ENCODE measurements around the gene PIH1D2.

PIH1D2 gene

DNA sequence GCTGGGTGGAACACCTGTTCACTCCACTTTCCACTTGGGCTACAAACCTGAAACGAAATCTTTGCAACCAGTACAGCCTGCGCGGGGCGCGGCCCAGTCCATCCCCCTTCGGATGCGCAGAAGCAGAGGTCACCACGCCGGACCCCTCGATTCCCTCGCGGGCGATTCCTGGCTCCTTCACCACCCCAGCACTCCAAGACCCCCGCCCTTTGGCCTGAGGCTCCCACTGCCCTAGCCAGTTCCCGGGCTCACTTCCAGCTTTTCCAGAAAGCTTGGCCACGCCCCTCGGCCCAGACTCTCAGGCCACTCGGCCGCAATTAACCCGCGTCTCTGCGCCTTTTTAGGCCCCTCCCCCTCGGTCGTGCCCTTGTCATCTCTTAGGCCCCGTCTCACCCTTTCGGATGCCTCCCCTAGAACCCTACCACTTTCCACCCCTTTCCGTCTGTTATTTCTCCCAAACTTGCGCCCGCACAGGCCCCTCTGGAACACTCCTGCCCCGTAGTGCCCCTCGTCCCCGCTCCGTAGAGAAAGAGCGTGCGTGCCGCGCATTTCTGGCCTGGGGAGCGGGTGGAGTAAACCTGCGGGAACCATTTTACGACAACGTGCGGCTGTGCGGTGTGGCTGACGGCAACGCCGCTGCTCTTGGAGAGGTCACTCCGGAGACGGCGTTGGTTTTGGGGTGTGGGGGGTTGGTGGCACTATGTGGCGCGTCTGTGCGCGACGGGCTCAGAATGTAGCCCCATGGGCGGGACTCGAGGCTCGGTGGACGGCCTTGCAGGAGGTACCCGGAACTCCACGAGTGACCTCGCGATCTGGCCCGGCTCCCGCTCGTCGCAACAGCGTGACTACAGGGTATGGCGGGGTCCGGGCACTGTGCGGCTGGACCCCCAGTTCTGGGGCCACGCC, 48.8 kb downstream of the PIH1D2 start, which contains the start of gene DLAT:
Gene DLAT (plus strand): TSS at position 636 of the 906 bp plus-strand sequence. CDS start 65 bp downstream, at position 701.
- peak; percentile 66 for DNase-seq (ENCODE audit: insufficient read length)
- peak; percentile 100 for FAIRE-seq
- TF ChIP-seq POLR2AphosphoS5 (IDR thresholded peaks at IDR 0.05; ENCODE audit: low read depth, low read length) (peak; percentile 65; the same call in 1 of the 2 replicates), POLR2A (IDR thresholded peaks at IDR 0.05; ENCODE audit: low read depth, low read length) (peak; percentile 75), TAF1 (IDR thresholded peaks at IDR 0.05; ENCODE audit: borderline replicate concordance, low read depth, low read length) (peak; percentile 83; the same call in 1 of the 2 replicates)

DNA sequence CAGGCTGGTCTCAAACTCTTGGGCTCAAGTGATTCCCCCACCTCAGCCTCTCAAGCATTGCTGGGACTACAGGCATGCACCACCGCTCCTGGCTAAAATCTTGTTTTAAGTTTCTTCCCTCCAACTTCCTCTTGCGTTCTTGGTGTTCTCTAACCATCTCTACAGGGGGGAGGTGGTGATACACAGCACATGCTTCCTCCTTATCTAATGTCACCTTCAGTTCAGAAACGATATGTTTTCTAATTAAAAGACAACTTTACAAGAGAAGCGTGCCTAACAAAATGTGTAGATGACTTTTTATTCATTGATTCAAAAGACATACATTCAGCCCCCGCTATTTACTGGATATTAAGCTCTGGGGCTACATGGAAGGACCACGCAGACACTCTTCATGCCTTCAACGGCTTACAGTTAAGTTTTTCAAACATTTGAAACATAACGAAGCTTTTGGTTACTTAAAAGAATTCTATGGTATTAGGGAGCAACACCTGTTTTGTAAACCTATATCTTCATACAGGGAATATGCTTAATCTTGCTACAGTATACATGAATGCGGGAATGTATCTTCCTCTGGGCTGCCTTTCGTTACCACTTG, 49.5 kb downstream of the PIH1D2 start:
- DNase-seq (ENCODE audit: insufficient read length) (peak; percentile 11), FAIRE-seq (no peak)
- TF ChIP-seq TAF1 (IDR thresholded peaks at IDR 0.05; ENCODE audit: borderline replicate concordance, low read depth, low read length) (no peak), POLR2A (IDR thresholded peaks at IDR 0.05; ENCODE audit: low read depth, low read length) (no peak)

GRCh38 chr11:112023104-112023503, 50.7 kb downstream of the PIH1D2 start:
- DNase-seq (ENCODE audit: insufficient read length) = no peak
- FAIRE-seq = peak; percentile 64
- no peak for TF ChIP-seq POLR2AphosphoS5 (IDR thresholded peaks at IDR 0.05; ENCODE audit: low read depth, low read length)
- no peak for TF ChIP-seq POLR2A (IDR thresholded peaks at IDR 0.05; ENCODE audit: low read depth, low read length)
- TF ChIP-seq TAF1 (IDR thresholded peaks at IDR 0.05; ENCODE audit: borderline replicate concordance, low read depth, low read length) = no peak

GRCh38 chr11:112019066-112019465, 54.8 kb downstream of the PIH1D2 start:
- DNase-seq (ENCODE audit: insufficient read length) (no peak), FAIRE-seq (peak; percentile 64)
- TF ChIP-seq POLR2AphosphoS5 (IDR thresholded peaks at IDR 0.05; ENCODE audit: low read depth, low read length) (no peak), TAF1 (IDR thresholded peaks at IDR 0.05; ENCODE audit: borderline replicate concordance, low read depth, low read length) (no peak), POLR2A (IDR thresholded peaks at IDR 0.05; ENCODE audit: low read depth, low read length) (no peak)
